ENCODE results near the gene PBXIP1. TPM values are rescaled to one million over a fixed set of nuclear protein-coding genes. Genes with fewer than 3 reads are reported as not detected.

Gene PBXIP1
- total RNA-seq, 1 experiment from 2014 or later = 21.6 TPM

GRCh38 chr1:154910851-154911250 is 45.0 kb downstream of the PBXIP1 start:
- no peak overlapping the region for H3K27ac Mint-ChIP-seq
- peaks cover 20 to 24% of the 10 kb centered on the region in 2 experiments for H3K9me3 Mint-ChIP-seq
- H4K91ac ChIP-seq (ENCODE audit: insufficient read length, low read depth, low read length) = no peak overlapping the region
- H3K79me2 ChIP-seq (ENCODE audit: insufficient read depth, low read length) = no peaks in the 10 kb centered on the region
- no peak overlapping the region for H2BK5ac ChIP-seq (ENCODE audit: insufficient read length, low read length)
- H2BK12ac ChIP-seq (ENCODE audit: insufficient read length, low read depth, low read length) = no peak overlapping the region
- no peak overlapping the region for H4K5ac ChIP-seq (ENCODE audit: insufficient read length, low read depth, low read length)
- peaks cover 11% of the 10 kb centered on the region for H3K27me3 Mint-ChIP-seq (ENCODE audit: low read depth)
- H3K36me3 Mint-ChIP-seq (ENCODE audit: insufficient read depth in 1 of 3, low read depth in 3 of 3) = peaks cover 3 to 18% (median 9%) of the 10 kb centered on the region in 3 experiments; a peak in 5 of 7 replicates
- H3K23me2 ChIP-seq (ENCODE audit: insufficient read length, low read depth, low read length, poor library complexity, severe bottlenecking) = no peaks in the 10 kb centered on the region
- no peak overlapping the region for H3K4me2 ChIP-seq (ENCODE audit: insufficient read depth, insufficient read length, low read length)
- no peaks in the 10 kb centered on the region for H3K27me3 ChIP-seq (ENCODE audit: insufficient read depth, low read length)
- H4K20me1 ChIP-seq (ENCODE audit: control insufficient read depth, insufficient read depth, insufficient read length) = no peaks in the 10 kb centered on the region
- H3K18ac ChIP-seq (ENCODE audit: insufficient read length, low read depth, low read length) = no peak overlapping the region
- no peak overlapping the region for H4K8ac ChIP-seq (replicated peaks; ENCODE audit: insufficient read length, low read depth, low read length)
- H3K9ac ChIP-seq (ENCODE audit: extremely low read depth, insufficient read length, low read length) = no peak overlapping the region
- H3K56ac ChIP-seq (ENCODE audit: insufficient read length, low read depth, low read length) = no peak overlapping the region
- no peak overlapping the region for H3K14ac ChIP-seq (ENCODE audit: insufficient read depth, low read length)
- no peak overlapping the region for H2BK120ac ChIP-seq (ENCODE audit: low read depth, low read length, poor library complexity, severe bottlenecking)
- no peak overlapping the region for H3K4ac ChIP-seq (ENCODE audit: low read depth, low read length)
- TF ChIP-seq CTCF (conservative IDR thresholded peaks at IDR 0.05) = no peak
- no peak overlapping the region for H3K23ac ChIP-seq (ENCODE audit: insufficient read length, low read depth, low read length)
- no CpG with 5 or more reads among the region's 5 CpGs for WGBS (ENCODE audit: extremely low coverage, insufficient read length, low lambda C conversion rate)
- H2AK5ac ChIP-seq (ENCODE audit: insufficient read length, low read length) = no peak overlapping the region
- no peak overlapping the region for H3K4me3 Mint-ChIP-seq
- no peak for DNase-seq
- H3K9me3 ChIP-seq (ENCODE audit: control insufficient read depth, low read depth, low read length) = peaks cover 7% of the 10 kb centered on the region
- H2BK20ac ChIP-seq (ENCODE audit: low read depth, low read length, poor library complexity, severe bottlenecking) = no peak overlapping the region
- H3T11ph ChIP-seq (ENCODE audit: low read length) = no peak overlapping the region
- no peak overlapping the region for H2BK15ac ChIP-seq (ENCODE audit: low read depth, low read length)
- H3K4me1 ChIP-seq (ENCODE audit: insufficient read depth, low read length) = no peaks in the 10 kb centered on the region
- no peak overlapping the region for H3K27ac ChIP-seq (ENCODE audit: insufficient read length, low read depth, low read length)
- peaks cover 0 to 4% of the 10 kb centered on the region in 2 experiments; a peak in 1 of 4 replicates for H3K4me1 Mint-ChIP-seq
- H2AFZ ChIP-seq (ENCODE audit: low read length) = no peak overlapping the region
- H3K79me1 ChIP-seq (ENCODE audit: insufficient read depth, low read depth, low read length, poor library complexity, severe bottlenecking) = no peaks in the 10 kb centered on the region

Measured in H9 (cell line).